PFSK-1 (cell line): Measurements from ENCODE around the gene TSPAN15.

ENCODE experiments used
- SIN3A ChIP-seq: IDR thresholded peaks from 2 replicates; pipeline ENCODE4 v1.6.1; 2012; ENCODE audit warnings: mild to moderate bottlenecking, low read length, moderate library complexity, borderline replicate concordance; ENCODE audit not compliant: insufficient read depth
- TF ChIP-seq, protein P1 (sequence below), 2 experiments: IDR thresholded peaks; 2 replicates each; pipeline versions ENCODE4 v1.6.1 to v1.8.0; 2011 to 2012; ENCODE audit warnings: low read depth in 2 of 2, low read length in 2 of 2, control low read depth in 1 of 2, inconsistent platforms in 1 of 2, mild to moderate bottlenecking in 1 of 2, moderate library complexity in 1 of 2; ENCODE audit not compliant: insufficient read depth in 1 of 2

- no peak for TF ChIP-seq SIN3A
- TF ChIP-seq, protein P1, sequence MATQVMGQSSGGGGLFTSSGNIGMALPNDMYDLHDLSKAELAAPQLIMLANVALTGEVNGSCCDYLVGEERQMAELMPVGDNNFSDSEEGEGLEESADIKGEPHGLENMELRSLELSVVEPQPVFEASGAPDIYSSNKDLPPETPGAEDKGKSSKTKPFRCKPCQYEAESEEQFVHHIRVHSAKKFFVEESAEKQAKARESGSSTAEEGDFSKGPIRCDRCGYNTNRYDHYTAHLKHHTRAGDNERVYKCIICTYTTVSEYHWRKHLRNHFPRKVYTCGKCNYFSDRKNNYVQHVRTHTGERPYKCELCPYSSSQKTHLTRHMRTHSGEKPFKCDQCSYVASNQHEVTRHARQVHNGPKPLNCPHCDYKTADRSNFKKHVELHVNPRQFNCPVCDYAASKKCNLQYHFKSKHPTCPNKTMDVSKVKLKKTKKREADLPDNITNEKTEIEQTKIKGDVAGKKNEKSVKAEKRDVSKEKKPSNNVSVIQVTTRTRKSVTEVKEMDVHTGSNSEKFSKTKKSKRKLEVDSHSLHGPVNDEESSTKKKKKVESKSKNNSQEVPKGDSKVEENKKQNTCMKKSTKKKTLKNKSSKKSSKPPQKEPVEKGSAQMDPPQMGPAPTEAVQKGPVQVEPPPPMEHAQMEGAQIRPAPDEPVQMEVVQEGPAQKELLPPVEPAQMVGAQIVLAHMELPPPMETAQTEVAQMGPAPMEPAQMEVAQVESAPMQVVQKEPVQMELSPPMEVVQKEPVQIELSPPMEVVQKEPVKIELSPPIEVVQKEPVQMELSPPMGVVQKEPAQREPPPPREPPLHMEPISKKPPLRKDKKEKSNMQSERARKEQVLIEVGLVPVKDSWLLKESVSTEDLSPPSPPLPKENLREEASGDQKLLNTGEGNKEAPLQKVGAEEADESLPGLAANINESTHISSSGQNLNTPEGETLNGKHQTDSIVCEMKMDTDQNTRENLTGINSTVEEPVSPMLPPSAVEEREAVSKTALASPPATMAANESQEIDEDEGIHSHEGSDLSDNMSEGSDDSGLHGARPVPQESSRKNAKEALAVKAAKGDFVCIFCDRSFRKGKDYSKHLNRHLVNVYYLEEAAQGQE (IDR thresholded peaks at IDR 0.05; ENCODE audit: insufficient read depth in 1 of 2, low read depth in 2 of 2, low read length in 2 of 2) = no peak
These were observed 42.7 kb upstream of the TSPAN15 start for GRCh38 chr10:69408318-69409175.
